Keratinocyte (primary cell): Measurements from ENCODE around the gene BAG5.
A peak's percentile ranks its signal among the peaks of the same experiment; 100 is the strongest.

Experiments
- CTCF ChIP-seq, 3 experiments: IDR thresholded peaks in 1 of 3; conservative IDR thresholded peaks in 1 of 3; optimal IDR thresholded peaks in 1 of 3; 2 replicates in 2 of 3; 3 replicates in 1 of 3; pipeline versions ENCODE3 to v1.5.1; 2011; ENCODE audit warnings: low read length in 3 of 3, mild to moderate bottlenecking in 3 of 3, moderate library complexity in 2 of 3, control low read depth in 1 of 3, inconsistent platforms in 1 of 3; ENCODE audit not compliant: insufficient read depth in 2 of 3; ENCODE audit errors: extremely low read depth in 1 of 3
- EZH2 ChIP-seq: IDR thresholded peaks from one replicate; pipeline ENCODE4 v1.6.1; 2012; ENCODE audit warnings: inconsistent platforms, mild to moderate bottlenecking, low read length, moderate library complexity

- TF ChIP-seq CTCF (optimal IDR thresholded peaks at IDR 0.05 in 1 of 3, IDR thresholded peaks at IDR 0.05 in 1 of 3, conservative IDR thresholded peaks at IDR 0.05 in 1 of 3; ENCODE audit: extremely low read depth in 1 of 3, insufficient read depth in 2 of 3, low read length in 3 of 3) = no peak
- TF ChIP-seq EZH2 = peak; percentile 2
Observed at GRCh38 chr14:103523575-103523954, 38.9 kb downstream of the BAG5 start.
